ENCODE results near the gene B3GALT2.

The B3GALT2 gene

DNA sequence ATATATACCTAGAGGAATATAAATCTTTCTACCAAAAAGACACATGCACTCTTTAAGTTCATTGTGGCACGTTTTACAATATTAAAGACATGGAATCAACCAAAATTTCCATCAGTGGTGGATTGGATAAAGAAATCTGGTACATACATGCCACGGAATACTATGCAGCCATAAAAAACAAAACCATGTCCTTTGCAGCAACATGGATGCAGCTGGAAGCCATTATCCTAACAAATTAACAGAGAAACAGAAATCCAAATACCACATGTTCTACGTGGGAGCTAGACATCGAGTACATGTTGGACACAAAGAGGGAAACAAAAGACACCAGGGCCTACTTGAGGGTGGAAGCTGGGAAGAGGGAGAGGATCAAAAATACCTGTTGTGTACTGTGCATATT lies 33.0 kb upstream of the B3GALT2 start:
- H3K4me3 ChIP-seq (ENCODE audit: low read depth, low read length), result no peak overlapping the region
- no peak for DNase-seq (ENCODE audit: low read depth)
- no peak for TF ChIP-seq MYC (IDR thresholded peaks at IDR 0.05; ENCODE audit: low read depth, low read length)
- TF ChIP-seq, protein P1, sequence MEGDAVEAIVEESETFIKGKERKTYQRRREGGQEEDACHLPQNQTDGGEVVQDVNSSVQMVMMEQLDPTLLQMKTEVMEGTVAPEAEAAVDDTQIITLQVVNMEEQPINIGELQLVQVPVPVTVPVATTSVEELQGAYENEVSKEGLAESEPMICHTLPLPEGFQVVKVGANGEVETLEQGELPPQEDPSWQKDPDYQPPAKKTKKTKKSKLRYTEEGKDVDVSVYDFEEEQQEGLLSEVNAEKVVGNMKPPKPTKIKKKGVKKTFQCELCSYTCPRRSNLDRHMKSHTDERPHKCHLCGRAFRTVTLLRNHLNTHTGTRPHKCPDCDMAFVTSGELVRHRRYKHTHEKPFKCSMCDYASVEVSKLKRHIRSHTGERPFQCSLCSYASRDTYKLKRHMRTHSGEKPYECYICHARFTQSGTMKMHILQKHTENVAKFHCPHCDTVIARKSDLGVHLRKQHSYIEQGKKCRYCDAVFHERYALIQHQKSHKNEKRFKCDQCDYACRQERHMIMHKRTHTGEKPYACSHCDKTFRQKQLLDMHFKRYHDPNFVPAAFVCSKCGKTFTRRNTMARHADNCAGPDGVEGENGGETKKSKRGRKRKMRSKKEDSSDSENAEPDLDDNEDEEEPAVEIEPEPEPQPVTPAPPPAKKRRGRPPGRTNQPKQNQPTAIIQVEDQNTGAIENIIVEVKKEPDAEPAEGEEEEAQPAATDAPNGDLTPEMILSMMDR (IDR thresholded peaks at IDR 0.05; ENCODE audit: low read depth, low read length), result no peak
- TF ChIP-seq, protein P2, sequence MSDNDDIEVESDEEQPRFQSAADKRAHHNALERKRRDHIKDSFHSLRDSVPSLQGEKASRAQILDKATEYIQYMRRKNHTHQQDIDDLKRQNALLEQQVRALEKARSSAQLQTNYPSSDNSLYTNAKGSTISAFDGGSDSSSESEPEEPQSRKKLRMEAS (IDR thresholded peaks at IDR 0.05; ENCODE audit: low read depth, low read length), result no peak
- TF ChIP-seq POLR2A (IDR thresholded peaks at IDR 0.05; ENCODE audit: extremely low read depth, insufficient read length), result no peak

DNA sequence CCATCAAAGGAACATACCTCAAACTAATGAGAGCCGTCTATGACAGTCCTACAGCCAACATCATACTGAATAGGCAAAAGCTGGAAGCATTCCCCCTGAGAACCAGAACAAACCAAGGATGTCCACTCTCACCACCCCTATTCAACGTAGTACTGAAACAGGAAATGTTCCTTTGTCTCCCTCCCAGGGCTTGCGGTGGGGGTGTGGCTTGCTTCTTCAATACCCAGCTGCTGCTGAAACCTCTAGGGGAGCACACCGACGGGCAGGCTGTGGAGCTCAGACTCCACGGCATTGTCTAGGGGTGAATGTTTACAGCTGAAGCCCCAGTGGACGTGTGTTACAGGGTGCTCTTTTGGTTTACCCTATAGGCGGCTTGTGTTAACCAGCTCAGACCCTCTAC lies 30.5 kb upstream of the B3GALT2 start:
- no peak overlapping the region for H3K4me3 ChIP-seq (ENCODE audit: low read depth, low read length)
- DNase-seq (ENCODE audit: low read depth), result no peak
- TF ChIP-seq POLR2A (IDR thresholded peaks at IDR 0.05; ENCODE audit: extremely low read depth, insufficient read length) (no peak), MYC (IDR thresholded peaks at IDR 0.05; ENCODE audit: low read depth, low read length) (no peak)
- TF ChIP-seq, protein P2 (IDR thresholded peaks at IDR 0.05; ENCODE audit: low read depth, low read length), result no peak
- TF ChIP-seq, protein P1 (IDR thresholded peaks at IDR 0.05; ENCODE audit: low read depth, low read length), result no peak

DNA sequence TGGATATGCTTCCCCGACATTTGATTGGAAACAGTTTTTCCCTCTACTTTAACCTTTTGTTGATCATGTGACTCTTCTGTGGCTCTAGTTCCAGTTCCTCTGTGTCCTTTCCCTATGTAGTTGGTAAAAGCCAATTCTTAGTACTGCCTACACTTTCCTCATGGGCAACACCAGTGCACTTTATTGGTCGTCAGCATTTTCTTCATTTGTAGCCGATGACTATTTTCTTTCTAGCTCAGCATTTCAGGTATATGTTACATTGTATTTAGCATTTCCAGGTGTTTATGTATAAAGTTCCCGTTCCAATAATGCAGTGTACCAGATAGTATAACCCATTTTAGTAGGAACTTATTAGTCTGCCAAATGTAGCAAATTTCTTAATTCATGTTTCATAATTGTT lies 27.6 kb upstream of the B3GALT2 start:
- no peak for DNase-seq (ENCODE audit: low read depth)
- no peak overlapping the region for H3K4me3 ChIP-seq (ENCODE audit: low read depth, low read length)
- TF ChIP-seq MYC (IDR thresholded peaks at IDR 0.05; ENCODE audit: low read depth, low read length) (no peak), POLR2A (IDR thresholded peaks at IDR 0.05; ENCODE audit: extremely low read depth, insufficient read length) (no peak)
- TF ChIP-seq, protein P2 (IDR thresholded peaks at IDR 0.05; ENCODE audit: low read depth, low read length), result no peak
- TF ChIP-seq, protein P1 (IDR thresholded peaks at IDR 0.05; ENCODE audit: low read depth, low read length), result no peak

DNA sequence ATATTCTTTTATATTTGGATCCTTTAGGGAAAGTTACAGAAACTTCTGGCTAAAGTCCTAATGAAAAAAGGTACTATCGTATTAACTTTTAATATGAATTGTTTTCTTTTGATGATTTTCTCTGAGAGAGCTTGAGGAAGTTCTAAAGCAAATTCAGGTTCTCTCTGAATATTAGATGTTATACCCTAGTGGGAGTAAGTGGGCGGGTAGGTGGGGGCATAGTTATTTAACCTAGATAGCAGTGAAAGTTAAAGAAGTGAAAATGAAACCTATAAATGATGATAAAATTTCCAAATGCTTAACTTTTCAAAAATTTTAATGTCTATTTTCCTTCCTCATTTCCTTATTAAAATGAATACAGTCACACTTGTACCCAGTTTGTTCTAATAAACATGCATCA lies 26.2 kb upstream of the B3GALT2 start:
- TF ChIP-seq, protein P1 (IDR thresholded peaks at IDR 0.05; ENCODE audit: low read depth, low read length), result no peak
- TF ChIP-seq POLR2A (IDR thresholded peaks at IDR 0.05; ENCODE audit: extremely low read depth, insufficient read length), result no peak
- TF ChIP-seq, protein P2 (IDR thresholded peaks at IDR 0.05; ENCODE audit: low read depth, low read length), result no peak
- no peak for TF ChIP-seq MYC (IDR thresholded peaks at IDR 0.05; ENCODE audit: low read depth, low read length)
- H3K4me3 ChIP-seq (ENCODE audit: low read depth, low read length), result no peak overlapping the region

DNA sequence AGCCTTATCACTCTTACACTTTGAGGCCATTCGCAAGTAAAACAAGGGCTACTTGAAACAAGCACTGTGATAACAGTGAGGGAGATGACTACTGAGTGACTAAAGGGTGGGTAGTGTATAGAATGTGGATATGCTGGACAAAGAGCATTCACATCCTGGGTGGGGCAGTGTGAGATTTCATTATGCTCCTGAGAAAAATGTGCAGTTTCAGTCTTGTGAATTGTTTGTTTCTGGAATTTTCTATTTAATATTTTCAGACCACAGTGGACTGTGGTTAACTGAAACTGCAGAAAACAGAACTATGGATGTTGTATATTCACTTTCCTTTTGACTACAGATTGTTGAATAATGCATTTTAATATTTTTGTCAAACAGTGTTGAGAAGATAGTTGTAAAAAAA lies 25.1 kb upstream of the B3GALT2 start:
- H3K4me3 ChIP-seq (ENCODE audit: low read depth, low read length), result no peak overlapping the region
- DNase-seq (ENCODE audit: low read depth), result no peak

More for the DNA sequence above, 26.2 kb upstream of the B3GALT2 start:
- DNase-seq (ENCODE audit: low read depth), result no peak

More for the DNA sequence above, 25.1 kb upstream of the B3GALT2 start:
- TF ChIP-seq POLR2A (IDR thresholded peaks at IDR 0.05; ENCODE audit: extremely low read depth, insufficient read length) (no peak), MYC (IDR thresholded peaks at IDR 0.05; ENCODE audit: low read depth, low read length) (no peak)
- TF ChIP-seq, protein P1 (IDR thresholded peaks at IDR 0.05; ENCODE audit: low read depth, low read length), result no peak
- TF ChIP-seq, protein P2 (IDR thresholded peaks at IDR 0.05; ENCODE audit: low read depth, low read length), result no peak
